ENCODE data around the gene RACK1.
A peak's percentile ranks its signal among the peaks of the same experiment; 100 is the strongest.

Gene RACK1

DNA sequence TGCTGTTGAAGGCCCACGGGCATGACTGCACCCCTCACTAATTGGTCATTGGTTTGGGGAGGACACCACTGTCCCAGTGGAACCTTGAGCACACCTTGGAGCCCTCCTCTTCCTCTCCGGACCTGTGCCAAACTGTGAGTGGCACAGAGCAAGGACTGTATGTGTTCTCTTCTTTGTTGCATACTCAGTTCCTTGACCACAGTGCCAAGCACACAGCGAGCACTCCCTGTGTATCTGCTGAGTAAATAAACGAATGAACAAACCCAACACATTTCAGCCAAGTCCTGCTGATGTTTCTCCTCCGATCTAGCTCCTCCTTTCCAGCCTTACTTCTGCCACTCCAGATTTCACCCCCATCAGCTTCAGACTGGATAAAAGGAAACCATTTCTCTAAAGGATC lies 19.9 kb upstream of the RACK1 start:
- POLR2A ChIA-PET, result no interaction called here
- no peak for DNase-seq (ENCODE audit: extremely low spot score)
- TF ChIP-seq CTCF (IDR thresholded peaks at IDR 0.05; ENCODE audit: control extremely low read depth, extremely low read depth, low read depth, missing control alignments), result no peak
- CTCF ChIA-PET, result no interaction called here

GRCh38 chr5:181261320-181262049 lies 17.8 kb upstream of the RACK1 start:
- ChIA-PET POLR2A (interaction anchor here (0.6 to 1.6 kb wide), 9 partner anchors 9 to 430 kb away, joined by 3 to 6 read pairs (median 3); partner anchors contain the start of gene TRIM7), CTCF (interaction anchor here (1.0 to 3.2 kb wide), 7 partner anchors 9 to 81 kb away, joined by 3 to 12 read pairs (median 6); no protein-coding TSS in a partner anchor)
- no peak for TF ChIP-seq CTCF (IDR thresholded peaks at IDR 0.05; ENCODE audit: control extremely low read depth, extremely low read depth, low read depth, missing control alignments)
- DNase-seq (ENCODE audit: extremely low spot score), result peak; percentile 72

- ChIA-PET POLR2A (interaction anchor here (0.6 to 1.6 kb wide), 7 partner anchors 9 to 430 kb away, joined by 3 to 6 read pairs (median 3); partner anchors contain the start of gene TRIM7), CTCF (interaction anchor here (1.0 to 3.2 kb wide), 7 partner anchors 8 to 80 kb away, joined by 3 to 12 read pairs (median 4); no protein-coding TSS in a partner anchor)
- peak; percentile 90 for DNase-seq (ENCODE audit: extremely low spot score)
- TF ChIP-seq CTCF (IDR thresholded peaks at IDR 0.05; ENCODE audit: control extremely low read depth, extremely low read depth, low read depth, missing control alignments), result no peak
These were observed 17.1 kb upstream of the RACK1 start, which contains the start of gene TRIM52 for GRCh38 chr5:181260720-181261319. TSS of gene TRIM52 (minus strand) at chr5:181261143. CDS start at chr5:181260813, 330 bp downstream.

- no peak for TF ChIP-seq CTCF (IDR thresholded peaks at IDR 0.05; ENCODE audit: control extremely low read depth, extremely low read depth, low read depth, missing control alignments)
- DNase-seq (ENCODE audit: extremely low spot score), result no peak
- ChIA-PET CTCF (interaction anchor here (0.7 to 3.2 kb wide), 6 partner anchors 8 to 75 kb away, joined by 3 to 12 read pairs (median 6); no protein-coding TSS in a partner anchor), POLR2A (interaction anchor here (0.8 to 1.6 kb wide), 5 partner anchors 8 to 55 kb away, joined by 3 to 4 read pairs (median 3); partner anchors contain the start of gene TRIM7)
These were observed 16.4 kb upstream of the RACK1 start for GRCh38 chr5:181259974-181260719.

DNA sequence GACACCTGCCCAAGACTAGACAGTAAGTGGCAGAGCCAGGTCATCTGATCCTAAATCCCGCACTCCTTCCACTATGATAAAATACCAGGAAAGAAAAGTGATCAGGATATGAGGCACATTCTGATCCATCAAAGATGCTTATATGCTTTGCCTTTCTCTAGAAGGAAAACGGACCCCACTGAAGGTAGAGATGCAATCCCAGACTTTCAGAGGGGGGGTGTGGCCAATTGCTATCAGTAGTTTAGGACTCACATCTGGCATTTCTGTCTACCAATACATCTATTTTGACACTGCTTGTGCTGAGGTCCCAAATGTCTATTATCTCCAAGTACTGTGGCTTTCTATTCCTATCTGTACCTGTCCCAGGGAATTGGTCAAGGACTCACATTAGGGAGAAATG lies 15.6 kb upstream of the RACK1 start:
- DNase-seq (ENCODE audit: extremely low spot score), result no peak
- CTCF ChIA-PET, result interaction anchor here (2.7 kb wide), 1 partner anchor 9 kb away, joined by 10 read pairs; no protein-coding TSS in a partner anchor
- no peak for TF ChIP-seq CTCF (IDR thresholded peaks at IDR 0.05; ENCODE audit: control extremely low read depth, extremely low read depth, low read depth, missing control alignments)
- POLR2A ChIA-PET, result no interaction called here

- no peak for TF ChIP-seq CTCF (IDR thresholded peaks at IDR 0.05; ENCODE audit: control extremely low read depth, extremely low read depth, low read depth, missing control alignments)
- DNase-seq (ENCODE audit: extremely low spot score), result no peak
- POLR2A ChIA-PET, result no interaction called here
- CTCF ChIA-PET, result interaction anchor here (2.7 kb wide), 1 partner anchor 8 kb away, joined by 10 read pairs; no protein-coding TSS in a partner anchor
These were observed 14.9 kb upstream of the RACK1 start for GRCh38 chr5:181258576-181258975.

Measured in GM10248 (cell line).